CD4-positive, alpha-beta T cell treated with Interleukin-12 subunit alpha and Interleukin-12 subunit beta, for 1 hour (primary cell): Measurements from ENCODE around the gene RNF126.
"Not testable (repeated sequence)": the region's sequence is repeated elsewhere in the genome, so short reads cannot be mapped to it uniquely, and the experiment has no call there.

Source experiments
- DNase-seq: peaks from one replicate; pipeline ENCODE4 v3.0.0-alpha.2; 2020

The RNF126 gene

GRCh38 chr19:646779-647565, 16.0 kb downstream of the RNF126 start:
- no peak for DNase-seq

GRCh38 chr19:645912-646778, 16.9 kb downstream of the RNF126 start:
- no peak for DNase-seq

DNA sequence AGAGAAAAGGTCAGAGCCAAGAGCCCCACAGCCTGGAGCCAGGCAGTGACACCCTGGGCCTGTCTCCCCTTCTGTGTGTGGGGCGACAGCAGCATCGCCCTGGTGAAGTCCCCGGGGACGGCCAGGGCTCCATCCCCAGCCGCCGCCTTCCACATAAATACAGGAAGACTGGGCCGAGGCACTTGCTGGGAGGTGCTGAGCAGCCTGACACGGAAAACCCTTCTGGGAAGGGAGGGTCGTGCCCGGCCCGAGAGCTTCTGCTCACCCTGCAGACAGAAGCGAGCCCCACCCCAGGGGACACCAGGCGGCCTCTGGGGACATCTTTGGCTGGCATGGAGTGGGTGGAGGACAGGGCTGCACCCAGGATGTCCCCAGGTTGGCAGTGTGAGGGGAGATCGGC, 18.2 kb downstream of the RNF126 start:
- no peak for DNase-seq

- no peak for DNase-seq
These were observed 18.7 kb downstream of the RNF126 start for GRCh38 chr19:644363-644762.

- DNase-seq = no peak
These were observed 19.3 kb downstream of the RNF126 start for GRCh38 chr19:643736-644135.

- no peak for DNase-seq
These were observed 20.0 kb downstream of the RNF126 start for GRCh38 chr19:642767-643727.

DNA sequence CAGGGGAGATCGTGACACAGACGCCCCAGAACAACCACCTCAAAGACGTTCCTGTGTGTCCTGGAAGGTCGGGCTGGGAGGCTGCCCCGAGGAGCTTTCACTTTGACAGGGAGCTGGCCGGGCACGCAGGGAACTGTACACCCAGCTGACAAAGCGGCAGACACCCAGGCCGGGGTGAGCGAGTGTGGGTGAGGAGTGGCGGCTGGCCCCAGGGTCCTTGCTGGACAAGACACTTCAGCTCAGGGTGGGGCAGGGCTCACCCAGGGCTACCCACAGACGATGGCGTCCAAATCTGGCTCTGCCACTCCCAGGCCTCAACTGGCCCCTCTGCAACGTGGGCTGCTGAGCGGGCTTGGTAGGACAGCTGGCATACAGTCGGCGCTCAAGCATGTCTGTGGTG, 21.3 kb downstream of the RNF126 start:
- no peak for DNase-seq

- DNase-seq = no peak
These were observed 22.3 kb downstream of the RNF126 start for GRCh38 chr19:640606-641189.

DNA sequence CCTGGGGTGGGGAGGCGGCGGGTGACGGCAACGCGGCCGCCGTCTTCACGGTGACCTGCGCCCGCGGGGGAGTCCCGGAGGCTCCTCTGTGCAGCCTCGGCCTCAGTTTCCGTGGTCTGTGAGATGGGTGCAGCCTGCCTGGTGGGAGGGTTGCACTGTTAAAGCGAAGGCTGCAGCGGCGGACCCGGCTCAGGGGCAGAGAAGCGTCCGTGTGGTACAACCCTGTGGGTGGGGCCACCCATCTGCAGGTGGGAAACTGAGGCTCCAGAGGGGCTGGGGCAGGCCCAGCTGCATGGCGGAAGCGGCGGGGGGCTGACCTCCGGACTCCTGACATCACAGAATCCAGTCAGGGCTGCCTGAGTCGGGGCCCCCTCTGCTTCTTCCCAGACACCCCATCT, 22.9 kb downstream of the RNF126 start:
- no peak for DNase-seq

DNA sequence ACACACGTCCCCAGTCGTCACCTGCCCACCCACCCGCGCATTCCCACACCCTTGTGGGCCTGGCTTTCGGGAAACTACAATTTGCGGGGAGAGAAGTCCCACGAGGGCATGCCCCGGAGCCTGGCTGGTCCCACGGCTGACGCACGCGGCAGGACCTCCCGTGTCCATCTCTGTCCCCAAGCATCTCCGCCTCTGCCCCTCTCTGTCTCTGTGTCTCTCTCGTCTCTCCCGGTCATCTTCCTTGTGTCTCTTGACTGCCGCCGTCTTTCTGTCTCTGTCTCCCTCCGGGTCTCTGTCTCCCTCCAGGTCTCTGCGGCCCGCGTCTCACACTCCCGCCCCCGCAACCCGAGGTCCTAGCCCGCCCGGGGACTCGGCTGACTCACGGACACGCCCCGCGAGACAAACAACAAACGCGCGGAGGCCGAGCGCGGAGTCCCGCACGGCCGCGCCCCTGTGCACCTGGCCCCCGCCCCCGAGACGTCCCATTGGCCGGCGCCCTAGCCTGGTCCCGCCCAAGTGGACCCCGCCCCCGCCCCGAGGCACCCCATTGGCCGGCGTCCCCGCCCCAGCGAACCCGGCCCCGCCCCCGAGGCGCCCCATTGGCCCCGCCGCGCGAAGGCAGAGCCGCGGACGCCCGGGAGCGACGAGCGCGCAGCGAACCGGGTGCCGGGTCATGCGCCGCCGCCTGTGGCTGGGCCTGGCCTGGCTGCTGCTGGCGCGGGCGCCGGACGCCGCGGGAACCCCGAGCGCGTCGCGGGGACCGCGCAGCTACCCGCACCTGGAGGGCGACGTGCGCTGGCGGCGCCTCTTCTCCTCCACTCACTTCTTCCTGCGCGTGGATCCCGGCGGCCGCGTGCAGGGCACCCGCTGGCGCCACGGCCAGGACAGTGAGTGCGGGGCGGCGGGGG, 23.5 kb downstream of the RNF126 start, which contains the start of gene FGF22:
TSS of gene FGF22 (plus strand) at position 627 of the 908 bp plus-strand sequence. CDS start at position 674, 47 bp downstream.
- peak; percentile 96 for DNase-seq

- DNase-seq = no peak
These were observed 24.1 kb downstream of the RNF126 start for GRCh38 chr19:638906-639252.

DNA sequence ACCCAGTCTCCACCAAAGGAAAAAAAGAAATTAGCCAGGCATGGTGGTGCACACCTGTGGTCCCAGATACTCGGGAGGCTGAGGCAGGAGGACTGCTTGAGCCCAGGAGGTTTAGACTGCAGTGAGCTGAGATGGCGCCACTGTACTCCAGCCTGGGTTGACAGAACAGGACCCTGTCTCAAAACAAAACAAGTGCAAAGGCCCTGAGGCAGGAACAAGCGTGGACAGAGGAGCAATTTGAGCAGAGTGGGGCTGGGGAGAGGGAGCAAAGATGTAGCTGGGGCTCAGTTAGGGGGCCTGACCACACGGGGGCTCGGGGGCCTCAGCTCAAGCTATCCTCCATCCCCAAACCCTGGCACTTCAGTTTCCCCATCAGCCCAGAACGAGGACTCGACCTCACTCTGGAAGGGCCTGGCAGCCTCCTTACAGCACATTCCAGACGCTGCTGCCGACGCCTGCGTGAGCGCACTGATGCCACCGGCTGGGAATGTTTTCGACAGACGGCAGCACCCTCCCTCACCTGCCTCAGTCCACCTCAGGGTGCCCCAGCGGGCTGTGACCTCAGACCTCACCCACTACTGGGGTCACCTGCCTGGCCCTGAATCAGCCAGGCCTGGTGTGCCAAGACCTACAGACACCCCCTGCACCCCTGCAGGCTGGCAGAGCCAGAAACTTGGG, 27.9 kb downstream of the RNF126 start:
- no peak for DNase-seq

DNA sequence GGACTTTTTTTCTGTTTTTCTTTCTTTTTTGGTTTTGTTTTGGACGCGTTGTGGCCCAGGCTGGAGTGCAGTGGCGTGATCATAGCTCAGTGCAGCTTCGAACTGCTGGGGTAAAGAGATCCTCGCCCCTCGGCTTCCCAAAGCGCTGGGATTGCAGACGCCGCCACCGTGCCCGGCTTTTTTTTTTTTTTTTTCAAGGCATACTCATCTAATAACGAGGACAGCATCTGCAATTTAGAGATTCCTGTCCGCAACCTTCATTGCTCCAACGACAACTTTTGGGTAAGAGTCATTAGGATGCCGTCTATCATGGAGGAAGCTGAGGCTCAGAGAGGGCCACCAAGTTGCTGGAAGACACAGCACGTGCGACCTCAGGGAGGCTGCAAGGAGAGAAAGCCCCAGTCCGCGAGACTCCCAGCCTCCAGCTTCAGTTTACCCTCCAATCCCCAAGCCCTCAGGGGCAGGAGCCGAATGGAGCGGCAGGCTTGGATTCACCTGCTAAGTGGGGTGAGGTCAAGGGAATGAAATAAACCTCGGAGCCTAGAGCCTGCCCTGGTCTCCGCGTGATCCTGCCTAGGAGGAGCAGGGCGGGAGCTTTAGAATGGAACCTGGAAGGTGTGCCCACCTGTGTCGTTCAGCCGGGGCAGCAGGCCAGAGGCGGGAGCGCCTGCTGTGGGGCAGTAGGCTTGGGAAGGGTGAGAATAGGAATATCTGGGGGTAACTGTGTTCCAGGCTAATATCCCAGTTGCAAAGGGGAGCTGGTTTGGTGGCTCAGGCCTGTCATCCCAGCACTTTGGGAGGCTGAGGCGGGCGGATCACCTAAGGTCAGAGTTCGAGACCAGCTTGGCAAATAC, 29.0 kb downstream of the RNF126 start:
- no peak for DNase-seq

DNA sequence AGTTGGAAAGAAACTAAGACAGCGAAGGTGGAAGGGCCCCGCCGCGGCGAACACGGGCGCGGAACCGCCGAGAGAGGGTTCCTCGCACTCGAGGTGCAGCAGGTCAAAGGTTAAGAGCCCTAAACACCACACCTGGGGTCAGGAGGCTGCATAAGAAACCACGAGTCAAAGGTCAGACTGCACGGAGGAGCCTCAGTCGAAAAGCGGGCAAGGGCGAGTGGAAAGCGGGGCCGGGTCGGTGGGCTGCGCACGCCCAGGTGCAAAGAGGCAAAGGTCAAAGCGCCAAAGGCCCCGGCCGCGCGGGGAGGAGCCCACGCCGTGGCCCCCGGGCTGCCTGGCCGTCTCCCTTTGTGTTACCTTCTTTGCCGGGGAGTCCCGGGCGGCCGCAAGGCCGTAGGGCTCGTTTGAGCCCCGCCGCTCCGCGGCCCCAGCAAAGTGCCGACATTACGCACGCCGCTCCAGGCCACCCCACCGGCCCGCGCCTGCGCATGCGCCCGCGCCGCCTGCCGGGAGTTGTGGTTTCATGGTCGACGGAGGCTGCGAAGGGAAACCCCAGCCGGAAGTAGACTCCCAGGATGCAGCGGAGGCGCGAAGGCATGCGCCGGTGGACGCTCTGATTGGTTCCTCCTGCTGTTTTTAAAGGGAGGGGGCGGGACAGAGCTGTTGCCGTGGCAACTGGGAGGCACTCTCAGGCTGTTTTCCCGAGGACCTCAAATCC, 29.8 kb downstream of the RNF126 start, which contains the start of gene POLRMT:
TSS of gene POLRMT (minus strand) at position 470 of the 718 bp plus-strand sequence. CDS start at position 445, 25 bp downstream.
- DNase-seq = peak; percentile 98

DNA sequence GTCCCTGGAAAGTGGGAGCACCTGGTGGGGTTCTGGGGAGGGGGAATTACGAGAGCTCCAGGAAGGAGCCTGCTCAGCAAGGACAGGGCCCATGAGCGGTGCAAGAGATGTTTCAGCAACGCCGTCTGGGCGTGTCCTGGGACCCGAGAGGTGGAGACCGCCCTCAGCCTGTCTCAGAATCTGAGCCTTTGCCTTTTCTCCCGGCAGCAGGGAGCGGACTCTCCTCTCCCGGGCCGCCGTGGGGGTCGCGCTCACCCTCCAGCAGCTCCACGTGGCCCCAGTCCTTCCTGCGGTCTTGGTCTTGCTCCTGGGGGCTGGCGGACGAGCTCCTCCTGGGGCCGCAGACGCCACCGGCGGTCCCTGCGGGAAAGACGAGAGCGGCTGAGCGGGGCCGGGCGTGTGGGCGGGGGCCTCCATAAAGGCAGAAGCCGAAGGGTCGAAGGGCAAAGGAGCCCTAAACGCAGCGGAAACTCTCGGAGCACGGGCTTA, 30.4 kb downstream of the RNF126 start:
- DNase-seq = no peak

DNA sequence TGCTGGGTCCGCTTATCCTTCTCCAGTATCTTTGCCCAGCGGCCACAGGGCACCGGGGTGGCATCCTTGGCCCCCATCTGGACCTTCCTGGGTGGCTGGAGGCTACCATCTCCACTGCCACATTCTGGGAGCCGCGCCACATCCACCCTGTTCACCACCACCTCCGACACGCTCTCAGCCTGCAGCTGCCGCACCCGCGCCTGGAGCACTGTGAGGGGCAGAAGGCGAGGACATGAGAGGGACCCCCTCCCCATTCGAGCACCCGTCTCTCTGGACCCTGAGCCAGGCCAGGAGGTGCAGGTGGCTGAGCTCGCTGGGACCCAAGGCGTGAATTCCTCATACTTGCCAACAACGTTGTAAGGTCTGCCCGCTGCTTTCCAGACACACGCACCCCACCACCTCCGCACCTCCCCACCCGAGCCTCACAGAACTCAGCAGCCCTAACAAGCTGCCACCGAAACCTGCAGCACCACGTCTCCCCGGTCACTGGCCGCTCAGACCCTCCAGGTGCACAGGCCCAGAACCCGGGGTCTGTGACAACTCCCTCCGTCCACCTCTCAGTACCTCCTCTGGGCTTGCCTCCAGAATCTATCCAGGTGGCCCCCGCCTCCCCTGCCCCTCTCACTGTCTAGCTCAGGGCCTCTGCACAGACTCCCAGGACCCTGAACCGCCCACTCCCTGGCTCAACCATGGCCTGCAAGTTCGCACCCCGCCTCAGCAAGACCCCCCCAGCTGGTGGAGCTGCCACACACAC, 32.9 kb downstream of the RNF126 start:
- DNase-seq = no peak

GRCh38 chr19:629515-629914, 33.5 kb downstream of the RNF126 start:
- DNase-seq = not testable (repeated sequence)

- no peak for DNase-seq
These were observed 34.8 kb downstream of the RNF126 start for GRCh38 chr19:628168-628567.
